ENCODE measurements around the gene FAM184B. TPM values are rescaled to one million over a fixed set of nuclear protein-coding genes. Genes with fewer than 3 reads are reported as not detected.

Gene FAM184B
- total RNA-seq, 1 experiment from 2014 or later: 0.07 TPM

DNA sequence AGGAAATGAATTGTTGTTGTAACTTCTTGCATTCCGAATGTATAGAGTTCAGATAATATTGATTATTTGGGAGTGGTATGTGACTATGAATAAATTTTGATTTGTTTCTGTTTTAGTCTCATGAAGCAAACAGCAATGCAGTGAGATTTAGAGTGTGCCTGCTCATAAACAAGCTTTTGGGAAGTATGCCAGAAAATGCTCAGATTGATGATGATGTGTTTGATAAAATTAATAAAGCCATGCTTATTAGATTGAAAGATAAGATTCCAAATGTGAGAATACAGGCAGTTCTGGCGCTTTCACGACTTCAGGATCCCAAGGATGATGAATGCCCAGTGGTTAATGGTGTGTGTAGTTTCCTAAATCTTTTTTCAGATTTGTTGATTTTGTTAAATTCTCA is 31.4 kb upstream of the FAM184B start:
- BruUV-seq (replicated peaks): no TSS peak
- H3K9me3 ChIP-seq (ENCODE audit: control insufficient read depth in 1 of 2, insufficient read depth in 1 of 2, low read depth in 1 of 2, low read length in 2 of 2): no peaks in the 10 kb centered on the region
- ATAC-seq (no peak), DNase-seq (ENCODE audit: low read depth, low spot score) (no peak)
- ChIA-PET RAD21 (ENCODE audit: low non-redundant PET in 1 of 2, low total read pairs in 2 of 2, uncharacterized antibody in 2 of 2, unreplicated experiment in 2 of 2) (no interaction called here), CTCF (no interaction called here), POLR2A (no interaction called here)
- H3K36me3 ChIP-seq (ENCODE audit: control insufficient read depth in 1 of 2, insufficient read depth in 2 of 2, low read length in 2 of 2): peaks cover 14 to 27% of the 10 kb centered on the region in 2 experiments
- peaks cover 6% of the 10 kb centered on the region; the same call in 1 of the 2 replicates for H4K20me1 ChIP-seq (ENCODE audit: insufficient read depth)
- H3K4me2 ChIP-seq (ENCODE audit: low read length): peak overlapping the region; percentile 85
- H3K4me3 ChIP-seq (replicated peaks in 1 of 2; ENCODE audit: low read depth in 1 of 2, low read length in 2 of 2): peak overlapping the region in 1 of 2 experiments; percentile 93; a peak in 1 of 4 replicates
- H3K79me2 ChIP-seq (ENCODE audit: insufficient read depth, low read length): peaks cover 98% of the 10 kb centered on the region
- no peaks in the 10 kb centered on the region for H3K9me2 ChIP-seq (ENCODE audit: insufficient read depth)
- peaks cover 5 to 20% of the 10 kb centered on the region in 2 experiments; a peak in 2 of 4 replicates for H3K4me1 ChIP-seq (ENCODE audit: control insufficient read depth in 1 of 2, insufficient read depth in 2 of 2, low read length in 2 of 2)
- intact Hi-C loops (cut with micrococcal nuclease): no loop called here
- H3K27me3 ChIP-seq (ENCODE audit: insufficient read depth, low read length): no peaks in the 10 kb centered on the region
- no peak overlapping the region for H3K27ac ChIP-seq (ENCODE audit: low read depth, low read length)
- TF ChIP-seq ELF1 (IDR thresholded peaks at IDR 0.05; ENCODE audit: borderline replicate concordance, low read depth) (no peak), EGR1 (IDR thresholded peaks at IDR 0.05; ENCODE audit: low read depth) (no peak), EZH2phosphoT487 (IDR thresholded peaks at IDR 0.05; ENCODE audit: borderline replicate concordance) (no peak), CBX3 (IDR thresholded peaks at IDR 0.05; ENCODE audit: low read depth) (no peak), JUND (IDR thresholded peaks at IDR 0.05) (no peak), CTCF (IDR thresholded peaks at IDR 0.05 in 2 of 3, conservative IDR thresholded peaks at IDR 0.05 in 1 of 3; ENCODE audit: borderline replicate concordance in 1 of 3, insufficient read depth in 1 of 3, low read depth in 2 of 3, low read length in 2 of 3) (no peak), REST (IDR thresholded peaks at IDR 0.05; ENCODE audit: low read depth) (no peak), SIN3A (IDR thresholded peaks at IDR 0.05; ENCODE audit: low read depth) (no peak), YY1 (IDR thresholded peaks at IDR 0.05; ENCODE audit: extremely low read depth, insufficient replicate concordance, low read depth, low read length) (no peak), SRF (IDR thresholded peaks at IDR 0.05; ENCODE audit: low read depth) (no peak), ZFX (IDR thresholded peaks at IDR 0.05) (no peak), RAD21 (IDR thresholded peaks at IDR 0.05; ENCODE audit: low read depth) (no peak), TCF7L2 (IDR thresholded peaks at IDR 0.05; ENCODE audit: borderline replicate concordance, extremely low read depth, insufficient read depth, insufficient read length) (no peak), ATF3 (IDR thresholded peaks at IDR 0.05) (no peak), POLR2A (IDR thresholded peaks at IDR 0.05; ENCODE audit: borderline replicate concordance, extremely low read depth, insufficient read depth, insufficient read length) (no peak), EZH2 (IDR thresholded peaks at IDR 0.05) (no peak), MAX (IDR thresholded peaks at IDR 0.05) (no peak)
- H2AFZ ChIP-seq (ENCODE audit: low read depth, low read length, poor library complexity, severe bottlenecking): no peak overlapping the region
- peak overlapping the region; percentile 98; the same call in 1 of the 2 replicates for H3K9ac ChIP-seq (ENCODE audit: low read length)

Data from HCT116 (cell line).